WTC11 (cell line): ENCODE measurements around the gene CAPN1.
"Not testable (repeated sequence)": the region's sequence is repeated elsewhere in the genome, so short reads cannot be mapped to it uniquely, and the experiment has no call there.

Source experiments
- ARID4B ChIP-seq: sonication (generic); formaldehyde crosslinking; IDR thresholded peaks from 2 replicates; pipeline ENCODE4 v1.8.0; 2023; ENCODE audit warnings: missing genetic modification reagents, mild to moderate bottlenecking, borderline replicate concordance
- ATF3 ChIP-seq: sonication (generic); formaldehyde crosslinking; conservative IDR thresholded peaks from 2 replicates; pipeline ENCODE4 v1.8.1; 2022; ENCODE audit warnings: mild to moderate bottlenecking, missing genetic modification reagents
- CBFB ChIP-seq: sonication (generic); formaldehyde crosslinking; IDR thresholded peaks from 2 replicates; pipeline ENCODE4 v1.8.1; 2022; ENCODE audit warnings: mild to moderate bottlenecking, low read depth, missing genetic modification reagents
- CTCF ChIP-seq: fragments of 200-600 bp; IDR thresholded peaks from 2 replicates; pipeline ENCODE4 v1.8.0; 2022; ENCODE audit warnings: antibody characterized with exemption
- FOXJ3 ChIP-seq: sonication (generic); formaldehyde crosslinking; IDR thresholded peaks from 2 replicates; pipeline ENCODE4 v1.9.0; 2021; ENCODE audit warnings: missing genetic modification reagents, mild to moderate bottlenecking, borderline replicate concordance
- FOXP1 ChIP-seq: sonication (generic); formaldehyde crosslinking; IDR thresholded peaks from 2 replicates; pipeline ENCODE4 v1.8.0; 2022; ENCODE audit warnings: missing genetic modification reagents, mild to moderate bottlenecking, moderate library complexity, borderline replicate concordance
- NFE2L1 ChIP-seq: sonication (generic); formaldehyde crosslinking; IDR thresholded peaks from 2 replicates; pipeline ENCODE4 v1.8.1; 2023; ENCODE audit warnings: missing genetic modification reagents
- NFYB ChIP-seq: sonication (generic); formaldehyde crosslinking; conservative IDR thresholded peaks from 2 replicates; pipeline ENCODE4 v1.8.0; 2022; ENCODE audit warnings: low read depth, missing genetic modification reagents
- NR3C1 ChIP-seq: sonication (generic); formaldehyde crosslinking; conservative IDR thresholded peaks from 2 replicates; pipeline ENCODE4 v1.8.1; 2023; ENCODE audit warnings: low read depth, mild to moderate bottlenecking, missing genetic modification reagents
- SP1 ChIP-seq: sonication (generic); formaldehyde crosslinking; conservative IDR thresholded peaks from 2 replicates; pipeline ENCODE4 v1.8.1; 2022; ENCODE audit warnings: missing genetic modification reagents
- ZNF317 ChIP-seq: sonication (generic); formaldehyde crosslinking; IDR thresholded peaks from 2 replicates; pipeline ENCODE4 v1.8.1; 2023; ENCODE audit warnings: low read depth, mild to moderate bottlenecking, moderate library complexity, missing genetic modification reagents, borderline replicate concordance
- ZNF512 ChIP-seq: sonication (generic); formaldehyde crosslinking; IDR thresholded peaks from 2 replicates; pipeline ENCODE4 v1.8.1; 2022; ENCODE audit warnings: missing genetic modification reagents, borderline replicate concordance

GRCh38 chr11:65174571-65175010, 7.1 kb upstream of the CAPN1 start:
- not testable (repeated sequence) for TF ChIP-seq CTCF; ARID4B (CRISPR knock-in tag); CBFB (CRISPR knock-in tag); ZNF317 (CRISPR knock-in tag); NR3C1 (CRISPR knock-in tag); FOXP1 (CRISPR knock-in tag); ZNF512 (CRISPR knock-in tag); SP1 (CRISPR knock-in tag); NFYB (CRISPR knock-in tag); FOXJ3 (CRISPR knock-in tag); NFE2L1 (CRISPR knock-in tag); ATF3 (CRISPR knock-in tag)
